SHP77 (cell line): Measurements from ENCODE around the gene IQSEC1.

Source experiments
- DNase-seq, 2 experiments: peaks; one replicate each; lab custom pipeline; 2025; lab: John Stamatoyannopoulos, UW

IQSEC1 gene

DNA sequence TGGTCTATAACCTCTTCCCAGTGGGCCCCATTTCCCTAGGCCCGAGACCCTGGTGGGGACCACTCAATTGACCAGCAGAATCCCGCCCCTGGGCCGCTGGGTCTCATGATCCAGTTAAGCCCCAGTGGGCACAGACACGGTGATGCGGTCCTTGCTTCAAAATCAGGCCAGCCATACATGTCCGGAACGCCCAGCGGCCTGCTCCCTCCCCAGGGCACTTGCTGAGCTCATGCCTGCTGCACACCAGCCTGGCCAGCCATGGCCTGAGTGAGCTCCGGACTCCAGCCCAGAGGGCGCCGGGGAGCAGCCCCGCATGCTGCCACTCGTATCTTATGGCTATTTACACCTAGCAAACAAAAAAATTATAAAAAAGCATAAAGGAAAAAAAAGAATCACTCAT is 34.4 kb upstream of the IQSEC1 start:
- DNase-seq: no peak

- peak; percentile 25 to 30 for DNase-seq
Observed at GRCh38 chr3:13106308-13107001, 33.2 kb upstream of the IQSEC1 start.

DNA sequence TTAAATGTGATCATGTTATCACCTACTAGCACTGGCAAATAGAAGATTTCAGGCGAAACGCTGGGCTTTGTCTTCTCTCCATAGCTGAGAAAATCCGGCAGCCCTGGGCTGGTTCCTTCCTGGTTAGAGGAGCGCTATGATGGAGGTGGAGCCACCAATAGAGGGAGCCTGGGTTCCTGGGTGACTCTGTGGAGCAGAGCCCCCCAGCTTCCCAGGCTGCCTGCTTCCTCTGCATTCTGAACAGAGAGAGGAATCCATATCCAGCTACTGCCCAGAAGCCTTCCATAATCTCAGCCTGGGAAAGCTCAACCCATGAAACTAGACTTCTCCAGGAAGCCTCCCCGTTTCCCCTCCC is 32.6 kb upstream of the IQSEC1 start:
- peak in 1 of 2 experiments; percentile 16 for DNase-seq

GRCh38 chr3:13105181-13105895 is 32.1 kb upstream of the IQSEC1 start:
- DNase-seq: no peak

- no peak for DNase-seq
Observed at GRCh38 chr3:13104511-13104910, 31.3 kb upstream of the IQSEC1 start.

DNA sequence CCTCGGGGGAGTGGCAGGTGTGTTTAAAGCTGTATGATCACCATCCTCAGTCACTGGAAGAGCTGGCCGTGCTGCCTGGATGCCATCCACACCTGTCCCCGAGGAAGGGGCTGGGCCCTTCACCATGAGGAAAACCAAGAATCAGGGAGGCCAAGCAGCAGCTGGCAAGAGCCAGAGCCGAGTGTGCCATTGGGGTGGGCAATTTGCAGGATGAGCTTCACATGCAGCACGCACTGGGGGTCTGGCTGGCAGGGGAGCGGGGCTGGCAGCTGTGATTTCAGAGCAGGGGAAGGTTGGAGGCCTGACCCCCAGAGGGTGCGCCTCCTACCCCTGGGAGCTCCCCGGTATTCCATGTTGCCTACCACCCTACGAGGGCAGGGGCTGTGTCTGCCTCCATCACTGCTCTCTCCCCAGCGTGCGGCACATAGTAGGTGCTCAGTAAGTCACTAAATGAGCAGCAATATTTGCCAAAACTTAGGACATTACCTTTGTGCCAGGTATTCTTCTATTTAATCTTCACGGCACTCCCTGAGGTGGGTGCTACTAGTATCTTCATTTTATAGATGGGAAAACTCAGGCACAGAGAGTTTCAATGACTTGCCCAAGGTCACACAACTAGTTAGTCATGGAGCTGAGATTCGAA is 30.3 kb upstream of the IQSEC1 start:
- no peak for DNase-seq

DNA sequence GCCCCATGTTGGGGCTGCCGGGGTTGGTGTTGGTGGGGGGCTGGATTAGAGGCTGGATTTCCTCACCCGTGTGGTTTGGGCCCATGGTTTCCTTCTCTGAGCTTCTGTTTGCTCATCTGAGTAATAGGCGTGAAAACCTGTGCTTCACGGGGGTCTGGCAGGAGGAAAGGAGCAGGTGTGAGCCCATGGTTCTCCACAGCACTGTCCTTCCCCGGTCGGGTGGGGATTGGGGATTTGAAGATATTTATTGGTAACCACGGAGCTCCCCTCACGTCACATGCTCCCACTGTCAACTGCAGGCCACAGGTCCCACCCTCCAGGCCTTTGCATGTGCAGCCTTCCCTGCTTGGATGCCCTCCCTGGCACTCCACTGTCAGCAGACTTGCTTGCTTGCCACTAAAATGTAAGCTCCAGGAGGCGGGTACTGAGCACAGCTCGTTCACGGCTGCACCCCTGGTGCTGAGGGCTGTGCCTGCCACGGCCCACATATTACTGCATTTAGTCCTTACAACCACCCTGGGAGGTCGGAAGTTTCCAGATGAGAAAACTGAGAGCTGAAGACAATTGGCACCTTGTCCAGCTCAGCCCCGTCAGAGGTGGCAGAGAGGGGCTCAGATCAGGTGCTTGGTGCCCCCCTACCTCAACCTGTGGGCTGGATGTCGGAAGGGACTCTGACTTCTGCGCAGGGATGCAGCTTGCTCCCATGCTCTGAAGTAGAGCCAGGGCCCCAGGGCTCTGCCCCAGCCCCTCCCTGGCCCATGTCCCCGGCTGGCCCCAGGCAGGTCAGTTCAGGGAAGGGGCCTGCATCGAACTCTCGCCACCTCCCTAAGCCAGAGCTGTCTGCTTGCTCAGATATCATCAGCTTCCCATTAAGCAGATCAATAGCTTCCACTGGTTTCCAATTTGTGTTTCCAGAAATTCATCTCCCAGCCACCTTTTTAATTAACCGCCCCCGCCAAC is 29.4 kb upstream of the IQSEC1 start:
- DNase-seq: no peak

- no peak for DNase-seq
Observed at GRCh38 chr3:13099707-13100106, 26.5 kb upstream of the IQSEC1 start.

- no peak for DNase-seq
Observed at GRCh38 chr3:13098192-13098988, 25.2 kb upstream of the IQSEC1 start.

- DNase-seq: no peak
Observed at GRCh38 chr3:13096356-13096755, 23.1 kb upstream of the IQSEC1 start.

- DNase-seq: no peak
Observed at GRCh38 chr3:13095408-13095937, 22.2 kb upstream of the IQSEC1 start.

GRCh38 chr3:13093687-13094086 is 20.5 kb upstream of the IQSEC1 start:
- peak; percentile 85 for DNase-seq

- no peak for DNase-seq
Observed at GRCh38 chr3:13092621-13093617, 19.7 kb upstream of the IQSEC1 start.

GRCh38 chr3:13091898-13092611 is 18.8 kb upstream of the IQSEC1 start:
- peak; percentile 25 to 36 for DNase-seq

DNA sequence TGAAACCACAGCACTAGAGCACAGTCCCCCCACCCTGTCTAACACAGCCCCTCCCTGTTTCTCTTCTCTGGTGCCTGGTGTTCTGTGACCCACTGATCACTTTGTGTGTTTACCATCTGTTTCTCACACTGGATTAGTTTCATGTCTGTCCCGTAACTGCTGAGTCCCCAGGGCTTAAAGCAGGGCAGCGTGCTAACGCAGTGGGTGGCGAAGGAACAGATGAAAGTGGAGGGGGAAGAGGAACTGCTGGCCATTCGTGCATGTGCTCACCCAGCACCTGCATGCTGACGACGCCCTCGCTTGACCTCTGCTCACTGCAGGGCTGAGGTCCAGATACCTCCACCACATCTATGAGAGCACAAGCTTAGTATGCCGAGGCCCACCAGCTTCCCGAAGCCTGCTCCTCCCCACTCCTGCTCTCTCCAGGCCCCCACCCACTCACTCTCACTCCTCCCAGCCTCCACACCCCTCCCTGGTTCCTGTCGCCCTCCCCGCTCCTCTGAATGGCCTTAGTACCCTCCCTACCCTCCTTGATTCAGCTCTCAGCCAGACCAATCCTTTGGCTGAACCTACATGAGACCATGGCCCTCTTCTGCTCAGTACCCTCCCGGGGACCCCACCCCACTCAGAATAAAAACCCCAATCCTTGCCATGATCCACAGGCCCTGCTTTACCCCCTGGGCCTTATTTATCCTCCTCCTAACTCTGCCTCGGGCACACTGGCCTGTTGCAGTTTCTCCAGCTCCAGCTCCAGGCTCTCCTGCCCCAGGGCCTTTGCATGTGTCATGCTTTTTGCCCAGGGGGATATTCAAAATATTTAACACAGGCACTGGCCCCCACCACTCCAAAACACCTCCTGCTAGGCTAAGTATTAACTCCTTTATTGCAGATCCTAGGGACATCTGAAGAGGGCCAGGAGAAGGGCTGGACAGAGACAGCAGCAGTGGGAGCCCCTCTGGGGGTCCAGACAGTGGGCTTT is 15.1 kb upstream of the IQSEC1 start:
- DNase-seq: peak; percentile 11 to 46

DNA sequence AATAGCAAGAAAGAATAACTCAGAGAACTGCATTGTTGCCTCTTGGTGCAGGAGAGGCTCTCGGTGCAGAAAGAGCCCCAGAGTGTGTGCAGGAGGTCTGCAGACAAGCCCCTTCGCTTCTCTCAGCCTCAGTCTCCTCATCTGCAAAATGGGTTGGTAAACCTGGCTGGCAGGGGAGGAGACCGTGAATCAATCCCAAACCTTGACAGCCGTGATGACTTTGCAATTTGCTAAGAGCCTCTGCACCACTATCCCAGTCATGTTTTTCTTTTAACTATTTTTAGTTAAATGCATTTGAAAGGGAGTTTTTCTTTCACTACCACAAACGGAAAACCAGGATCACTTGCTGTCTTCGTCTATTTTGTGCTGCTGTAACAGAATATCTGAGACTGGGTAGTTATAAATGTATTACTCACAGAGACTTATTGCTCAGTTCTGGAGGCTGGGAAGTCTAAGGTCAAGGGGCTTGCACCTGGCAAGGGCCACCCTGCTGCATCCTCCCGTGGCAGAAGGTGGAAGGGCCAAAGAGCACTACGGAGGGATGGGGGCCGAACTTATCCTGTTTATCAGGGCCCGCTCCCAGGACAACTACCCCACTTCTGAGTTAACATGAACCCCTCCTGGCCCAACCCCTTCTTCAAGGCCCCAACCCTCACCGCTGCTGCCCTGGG is 14.2 kb upstream of the IQSEC1 start:
- DNase-seq: peak; percentile 5 to 24

GRCh38 chr3:13086531-13086981 is 13.3 kb upstream of the IQSEC1 start:
- DNase-seq: no peak
